Gastrocnemius medialis (tissue), 4 donors: ENCODE measurements around the gene SORT1.

Experiments
- CTCF ChIP-seq, 5 experiments: fragments of 450-650 bp in 3 of 5; fragments of 200-600 bp in 2 of 5; sonication (generic) in 2 of 5; IDR thresholded peaks in 4 of 5; conservative IDR thresholded peaks in 1 of 5; 1 replicate in 4 of 5; 2 replicates in 1 of 5; pipeline ENCODE4 v1.5.1; 2016 to 2019; ENCODE audit warnings: antibody characterized with exemption in 5 of 5, mild to moderate bottlenecking in 3 of 5, moderate library complexity in 3 of 5
- POLR2A ChIP-seq, 2 donors: fragments of 450-650 bp; IDR thresholded peaks; one replicate each; pipeline ENCODE4 v1.6.1; 2017; ENCODE audit warnings: antibody characterized with exemption in 2 of 2, mild to moderate bottlenecking in 2 of 2, moderate library complexity in 2 of 2

DNA sequence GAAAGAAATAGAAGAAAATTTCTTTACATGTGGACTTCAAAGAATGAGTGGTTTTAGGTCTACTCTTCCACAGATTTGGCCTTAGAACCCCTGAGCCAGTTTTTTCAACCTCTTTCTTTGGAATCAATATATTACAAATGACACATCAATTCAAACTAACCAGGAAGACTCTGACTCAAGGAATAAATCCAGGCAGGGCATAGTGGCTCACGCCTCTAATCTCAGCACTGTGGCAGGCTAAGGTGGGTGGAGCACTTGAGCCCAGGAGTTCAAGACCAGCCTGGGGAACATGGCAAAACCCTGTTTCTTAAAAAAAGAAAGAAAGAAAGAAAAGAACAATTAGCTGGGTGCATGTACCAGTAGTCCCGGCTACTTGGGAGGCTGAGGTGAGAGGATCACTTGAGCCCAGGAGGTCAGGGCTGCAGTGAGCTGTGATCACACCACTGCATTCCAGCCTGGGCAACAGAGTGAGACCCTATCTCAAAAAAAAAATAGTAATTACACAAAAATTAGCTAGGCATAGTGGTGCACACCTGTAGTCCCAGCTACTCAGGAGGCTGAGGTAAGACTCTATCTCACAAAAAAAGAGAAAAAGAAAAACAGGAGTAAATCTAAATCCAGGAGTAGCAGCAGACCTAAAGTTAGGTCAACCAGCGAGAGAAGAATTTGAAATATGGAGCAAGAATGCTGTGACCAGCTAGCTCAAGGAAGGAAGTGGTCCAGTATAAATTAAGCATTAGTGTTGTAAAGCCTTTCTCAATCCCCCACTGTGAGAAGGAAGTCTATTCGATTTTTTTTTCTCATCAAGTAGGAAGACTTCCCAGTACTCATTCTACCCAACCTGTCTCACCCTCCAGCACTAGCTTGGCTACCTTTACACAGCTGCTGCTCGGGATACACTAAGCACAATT is 1.9 kb downstream of the SORT1 start:
- TF ChIP-seq CTCF (IDR thresholded peaks at IDR 0.05 in 4 of 5, conservative IDR thresholded peaks at IDR 0.05 in 1 of 5) (no peak), POLR2A (IDR thresholded peaks at IDR 0.05) (no peak)
